RPMI8226 (cell line): Measurements from ENCODE around the gene SFXN3.
"Not testable (repeated sequence)": the region's sequence is repeated elsewhere in the genome, so short reads cannot be mapped to it uniquely, and the experiment has no call there.

Experiments used
- DNase-seq: peaks from one replicate; pipeline ENCODE4 v3.0.0-alpha.2; 2015

The SFXN3 gene

GRCh38 chr10:101016814-101017213 lies 14.2 kb upstream of the SFXN3 start:
- DNase-seq = no peak

DNA sequence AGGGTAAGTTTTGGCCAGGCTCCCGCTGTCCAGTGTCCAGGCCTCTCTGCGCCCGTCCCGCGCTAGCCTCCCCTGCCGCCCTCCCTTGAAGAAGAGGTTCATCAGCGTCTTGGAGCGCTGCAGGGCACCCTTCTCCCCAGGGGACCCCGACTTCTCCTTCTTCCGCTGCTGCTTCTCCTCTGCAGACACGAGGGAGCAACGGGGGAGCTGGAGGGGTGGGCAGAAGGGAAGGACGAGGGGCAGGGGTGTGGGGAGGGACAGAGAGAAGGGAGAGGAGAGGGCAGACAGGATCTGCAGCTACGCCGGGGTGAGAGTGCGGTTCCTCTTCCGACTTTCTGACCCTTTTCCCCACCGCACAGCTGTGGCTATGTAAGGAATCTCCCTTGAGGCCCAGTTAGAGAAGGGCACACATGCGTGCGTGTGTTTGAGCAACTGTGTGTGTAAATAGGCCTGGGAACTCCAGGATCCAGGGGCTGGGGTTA lies 12.9 kb upstream of the SFXN3 start:
- DNase-seq = no peak

DNA sequence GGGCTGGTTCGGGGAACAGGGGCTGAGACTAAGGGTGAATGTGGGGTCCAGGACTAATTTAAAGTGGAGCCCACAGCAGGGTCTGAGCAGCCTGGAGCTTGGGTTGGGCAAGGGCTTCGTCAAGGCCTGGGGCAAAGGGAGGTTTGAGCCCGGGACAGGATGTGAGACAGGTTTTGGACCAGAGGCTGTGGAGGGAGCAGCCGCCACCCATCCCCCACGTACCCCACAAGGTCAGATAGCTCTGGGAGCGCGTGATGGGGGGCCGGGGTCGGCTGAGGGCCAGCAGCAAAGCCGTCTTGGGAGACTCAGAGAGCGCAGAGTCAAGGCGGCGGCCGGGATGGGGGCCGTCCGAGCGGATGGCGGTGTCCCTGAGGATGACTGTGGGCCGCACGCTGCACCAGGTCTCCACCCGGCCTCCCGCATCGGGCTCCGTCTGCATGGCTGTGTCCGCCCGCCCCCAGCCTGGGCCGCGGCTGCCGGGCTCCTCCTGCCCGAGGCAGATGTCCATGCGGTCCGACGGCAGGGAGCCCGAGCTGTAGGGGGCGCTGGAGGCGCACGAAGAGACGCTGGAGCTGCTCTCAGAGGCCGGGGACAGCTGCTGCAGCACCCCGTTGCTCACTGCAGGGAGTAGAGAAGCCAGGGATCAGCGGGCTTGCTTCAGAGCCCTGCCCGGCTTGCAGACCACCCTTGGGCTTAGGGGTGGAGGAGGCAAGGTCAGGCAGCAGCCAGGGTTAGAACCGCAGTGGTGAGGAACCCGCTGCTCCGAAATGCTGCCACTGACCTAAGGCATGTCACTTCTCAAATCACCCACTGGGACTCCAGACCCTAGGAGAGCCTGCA lies 12.2 kb upstream of the SFXN3 start:
- peak; percentile 86 for DNase-seq

GRCh38 chr10:101019440-101019703 lies 11.7 kb upstream of the SFXN3 start:
- DNase-seq = no peak

DNA sequence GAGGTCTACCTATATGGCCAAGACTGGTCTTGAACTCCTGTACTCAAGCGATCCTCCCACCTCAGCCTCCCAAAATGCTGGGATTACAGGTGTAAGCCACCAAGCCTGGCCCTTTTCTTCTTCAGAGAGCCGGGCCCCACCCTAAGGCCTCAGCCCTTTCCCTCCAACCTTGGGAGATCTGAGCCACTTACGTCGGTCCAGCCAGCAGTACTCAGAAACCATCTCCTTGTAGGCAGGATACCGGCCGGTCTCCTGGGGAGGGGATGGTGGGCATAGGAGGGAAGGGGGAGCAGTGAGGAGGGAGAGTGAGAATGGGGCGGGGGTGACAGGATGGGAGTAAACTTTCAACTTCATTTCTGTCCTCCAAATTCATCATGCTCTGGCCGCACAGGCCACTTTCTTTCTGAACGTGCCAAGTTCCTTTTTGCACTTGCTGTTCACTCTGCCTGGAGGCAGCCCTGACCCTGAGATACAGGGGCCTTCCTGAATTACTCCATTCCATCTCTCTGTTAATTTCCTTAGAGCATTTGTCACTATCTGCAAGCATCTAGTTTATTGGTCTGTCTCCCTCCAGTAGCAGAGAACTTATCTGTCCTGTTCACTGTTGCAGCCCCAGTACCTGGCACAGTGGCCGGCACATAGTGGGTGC lies 10.5 kb upstream of the SFXN3 start:
- no peak for DNase-seq

GRCh38 chr10:101021239-101021638 lies 9.8 kb upstream of the SFXN3 start:
- DNase-seq = no peak

GRCh38 chr10:101021692-101022251 lies 9.3 kb upstream of the SFXN3 start:
- DNase-seq = no peak

DNA sequence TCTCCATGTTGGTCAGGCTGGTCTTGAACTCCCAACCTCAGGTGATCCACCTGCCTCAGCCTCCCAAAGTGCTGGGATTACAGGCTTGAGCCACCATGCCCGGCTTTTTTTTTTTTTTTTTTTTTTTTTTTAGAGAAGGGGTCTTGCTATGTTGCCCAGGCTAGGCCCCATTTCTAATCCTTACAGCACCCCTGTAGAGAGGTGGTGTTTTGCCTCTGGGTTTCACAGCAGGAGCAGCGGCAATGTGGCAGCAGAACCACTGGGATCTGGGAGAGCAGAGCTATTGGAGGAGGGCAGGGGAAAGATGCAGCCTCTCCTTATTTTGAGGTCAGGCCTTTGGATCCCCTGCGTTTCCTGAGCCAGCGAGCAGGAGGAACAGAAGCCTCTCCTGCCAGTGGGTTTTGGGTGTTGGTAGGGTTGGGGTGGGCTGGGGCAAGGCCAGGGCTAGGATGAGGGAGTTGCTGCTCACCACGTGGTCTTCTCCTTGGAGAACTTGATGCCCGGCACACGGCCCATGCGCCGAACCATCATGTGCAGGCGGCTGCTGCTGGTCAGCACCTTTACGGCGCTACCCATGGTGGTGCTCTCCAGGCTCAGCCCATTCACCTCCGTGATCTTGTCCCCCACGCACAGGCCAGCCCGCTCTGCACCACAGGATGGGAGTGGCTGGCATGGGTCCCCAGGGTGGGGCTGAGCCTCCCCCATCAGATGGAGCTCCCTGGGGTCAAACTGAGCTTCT lies 7.9 kb upstream of the SFXN3 start:
- DNase-seq = no peak

DNA sequence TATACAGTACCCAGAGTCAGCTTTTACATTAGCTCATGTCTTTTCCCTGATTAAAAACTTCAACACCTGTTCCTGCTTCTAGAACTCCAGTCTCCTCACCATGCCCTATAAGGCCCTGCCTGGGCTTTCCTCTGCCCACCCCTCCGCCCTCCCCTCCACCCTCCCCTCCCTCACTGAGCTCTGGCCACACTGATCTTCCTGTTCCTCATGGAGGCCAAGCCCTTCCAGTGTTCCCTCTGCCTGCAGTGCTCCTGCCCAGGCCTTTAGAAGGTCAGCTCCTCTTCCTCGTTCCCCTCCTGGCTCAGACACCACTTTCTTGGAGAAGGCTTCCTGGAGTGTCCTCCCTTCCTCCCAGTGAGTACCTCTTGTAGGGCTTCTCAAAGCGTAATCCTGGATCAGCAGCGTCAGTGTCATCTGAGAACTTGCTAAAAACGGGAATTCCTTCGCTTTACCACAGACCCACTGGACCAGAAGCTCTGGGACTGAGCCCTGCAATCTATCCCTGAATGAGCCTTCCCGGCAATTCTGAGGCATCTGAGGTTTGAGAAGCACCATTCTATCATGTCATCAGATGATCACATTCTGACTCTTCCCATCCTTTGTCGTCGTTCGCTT lies 3.8 kb upstream of the SFXN3 start:
- DNase-seq = no peak

DNA sequence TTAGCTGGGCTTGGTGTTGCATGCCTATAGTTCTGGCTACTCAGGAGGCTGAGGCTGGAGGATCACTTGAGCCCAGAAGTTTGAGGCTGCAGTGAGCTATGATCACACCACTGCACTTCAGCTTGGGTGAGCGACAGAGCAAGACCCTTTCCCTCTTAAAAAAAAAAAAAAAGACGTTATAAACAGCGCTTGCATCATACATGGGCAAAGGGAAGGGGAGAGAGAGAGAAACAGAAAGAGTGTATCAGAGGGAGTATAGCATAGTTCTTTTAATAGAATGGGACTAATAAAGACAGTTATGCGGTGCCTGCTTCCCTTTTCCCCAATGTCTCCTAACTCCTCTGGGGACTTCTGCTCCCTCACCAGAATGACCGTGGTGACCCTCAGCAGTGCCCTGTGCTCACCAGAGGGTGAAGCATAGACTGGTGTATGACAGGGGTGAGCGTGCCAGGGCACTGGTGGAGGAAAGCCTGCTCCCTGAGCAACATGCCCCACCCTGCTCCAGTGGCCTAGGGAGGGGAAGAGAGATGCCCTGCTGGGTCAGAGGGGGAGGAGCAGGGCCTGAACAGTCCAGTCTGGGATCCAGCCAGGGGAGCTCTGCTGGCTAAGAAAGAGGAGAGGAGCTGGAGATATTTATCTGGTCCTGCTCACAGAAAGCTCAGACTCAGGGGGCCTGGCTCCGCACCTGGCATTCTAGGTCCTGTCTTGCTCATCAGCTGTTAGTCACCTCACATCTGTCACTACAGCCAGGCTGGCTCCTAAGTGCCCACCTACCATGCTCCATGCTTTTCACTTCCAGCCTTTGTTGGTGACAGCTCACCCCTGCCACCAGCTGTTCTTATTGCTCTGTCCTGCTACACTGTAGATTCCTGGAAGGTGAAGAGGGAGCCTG lies 2.3 kb upstream of the SFXN3 start:
- DNase-seq = no peak

GRCh38 chr10:101029520-101030295 lies 1.3 kb upstream of the SFXN3 start:
- no peak for DNase-seq

DNA sequence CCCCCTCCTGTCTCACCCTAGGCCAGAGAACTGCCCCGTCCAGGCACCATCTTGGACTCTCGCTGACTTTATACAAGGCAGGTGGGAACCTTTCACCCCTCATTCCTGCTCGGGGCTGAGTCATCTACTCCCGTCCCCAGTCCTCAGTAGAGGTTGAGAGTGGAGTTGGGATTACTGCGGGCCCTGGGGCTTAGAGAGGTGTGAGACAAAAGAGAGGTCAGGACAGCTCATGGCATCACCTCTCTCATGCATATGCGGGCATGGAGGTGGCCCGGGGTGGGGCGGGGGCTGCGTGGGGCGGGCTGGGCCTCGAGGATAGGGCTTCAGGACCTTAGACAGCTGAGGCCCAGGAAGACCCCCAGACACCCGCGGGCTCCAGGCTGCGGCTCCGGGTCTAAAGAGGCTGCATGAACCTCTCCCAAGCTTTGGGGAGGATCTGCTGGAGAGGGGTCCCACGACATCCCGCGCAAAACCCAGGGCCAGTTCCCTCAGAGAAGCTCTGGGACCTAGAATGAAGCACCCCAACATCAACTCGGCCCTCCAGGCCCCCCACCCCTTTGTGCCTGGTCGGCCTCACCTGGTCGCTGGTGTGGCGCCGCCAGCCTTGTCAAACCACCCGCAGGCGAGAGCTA lies 422 bp upstream of the SFXN3 start:
- no peak for DNase-seq

DNA sequence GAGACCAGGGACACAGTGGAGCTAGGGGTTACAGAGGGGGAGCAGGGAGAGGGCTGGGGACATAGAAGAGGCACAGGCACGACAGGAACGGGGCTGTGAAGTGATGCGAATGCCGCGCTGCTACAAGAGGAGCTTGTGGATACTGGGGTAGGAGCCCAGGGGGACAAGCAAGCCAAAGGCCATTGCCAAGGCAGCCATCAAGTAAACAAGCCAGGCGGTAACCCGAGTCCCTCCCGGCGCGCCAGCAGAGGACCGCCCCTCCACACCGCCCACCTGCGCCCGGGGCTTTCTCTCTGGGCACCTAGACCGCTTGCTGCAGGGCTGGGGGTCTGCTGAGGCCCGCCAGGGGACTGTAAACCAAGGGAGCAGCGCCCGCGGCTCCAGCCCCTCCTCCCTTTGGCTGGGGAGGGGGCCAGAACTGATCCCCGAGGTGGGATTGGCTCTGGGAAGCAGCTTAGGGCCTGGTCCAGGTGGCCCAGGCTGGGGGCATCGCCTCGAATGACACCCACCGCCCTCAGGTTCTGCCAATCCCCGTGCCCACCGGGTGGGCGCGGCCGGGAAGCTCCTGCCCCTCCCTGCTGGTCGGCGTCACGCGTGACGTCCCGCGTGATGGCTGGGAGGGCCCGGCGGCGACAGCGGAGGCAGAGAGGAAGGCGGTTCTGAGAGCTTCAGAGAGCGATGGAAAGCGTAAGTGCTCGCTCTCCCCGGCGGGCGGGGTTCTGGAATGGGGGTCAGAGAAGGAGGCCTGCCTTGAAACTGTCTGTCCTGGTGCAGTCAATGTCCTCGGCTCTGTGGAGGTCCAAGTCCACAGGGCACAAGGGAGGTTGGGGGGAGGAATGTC lies 982 bp downstream of the SFXN3 start:
- DNase-seq = peak; percentile 61

- peak; percentile 45 for DNase-seq
Measured at GRCh38 chr10:101032637-101033224, 1.7 kb downstream of the SFXN3 start.

DNA sequence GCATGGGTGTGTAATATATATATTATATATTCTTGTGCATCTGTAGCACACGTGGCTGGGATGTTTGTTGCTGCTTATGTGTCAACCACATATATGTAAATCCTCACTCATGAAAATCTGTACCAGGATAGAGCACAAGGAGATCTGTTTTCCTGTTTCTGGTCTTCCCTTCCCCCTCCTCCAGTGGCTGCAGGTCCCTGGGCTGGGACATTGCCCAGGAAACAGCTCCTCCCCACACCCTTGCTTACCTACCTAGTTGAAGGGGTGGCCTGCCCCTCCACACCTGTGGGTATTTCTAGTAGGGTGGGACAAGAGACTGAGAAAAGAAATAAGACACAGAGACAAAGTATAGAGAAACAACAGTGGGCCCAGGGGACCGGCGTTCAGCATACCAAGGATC lies 2.2 kb downstream of the SFXN3 start:
- DNase-seq = no peak

DNA sequence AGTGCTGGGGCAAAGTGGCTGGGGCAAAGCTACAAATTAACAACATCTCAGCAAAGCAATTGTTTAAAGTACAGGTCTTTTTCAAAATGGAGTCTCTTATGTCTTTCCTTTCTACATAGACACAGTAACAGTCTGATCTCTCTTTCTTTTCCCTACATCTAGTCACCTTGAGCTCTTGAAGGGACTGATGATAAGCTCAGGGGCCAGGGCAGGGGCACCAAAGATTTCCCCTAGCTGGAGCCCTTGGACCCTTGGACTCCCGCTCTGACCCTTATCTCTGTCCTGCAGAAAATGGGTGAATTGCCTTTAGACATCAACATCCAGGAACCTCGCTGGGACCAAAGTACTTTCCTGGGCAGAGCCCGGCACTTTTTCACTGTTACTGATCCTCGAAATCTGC lies 3.4 kb downstream of the SFXN3 start:
- not testable (repeated sequence) for DNase-seq

GRCh38 chr10:101035314-101035713 lies 4.3 kb downstream of the SFXN3 start:
- no peak for DNase-seq

- DNase-seq = no peak
Measured at GRCh38 chr10:101035916-101036702, 5.1 kb downstream of the SFXN3 start.

DNA sequence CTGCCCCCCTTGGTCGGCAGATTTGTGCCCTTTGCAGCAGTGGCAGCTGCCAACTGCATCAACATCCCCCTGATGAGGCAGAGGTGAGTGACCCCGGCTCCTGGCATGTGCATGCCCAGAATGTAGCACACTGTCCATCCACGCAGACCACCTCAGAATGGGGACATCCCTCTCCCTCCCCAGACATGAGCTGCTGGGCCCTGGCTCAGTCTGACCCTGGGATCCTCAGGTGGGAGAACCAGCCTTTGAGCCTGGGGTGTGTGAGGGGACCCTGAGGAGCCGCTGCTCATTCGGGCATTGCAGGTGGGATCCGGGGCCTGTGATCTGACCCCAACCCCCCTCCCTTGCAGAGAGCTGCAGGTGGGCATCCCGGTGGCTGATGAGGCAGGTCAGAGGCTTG lies 5.7 kb downstream of the SFXN3 start:
- DNase-seq = no peak
